Measurements from ENCODE around the gene RPS16. TPM values are rescaled to one million over a fixed set of nuclear protein-coding genes. Genes with fewer than 3 reads are reported as not detected.

RPS16 gene
- total and polyA plus RNA-seq, 2 experiments from 2014 or later, result 63.8 to 409 TPM

DNA sequence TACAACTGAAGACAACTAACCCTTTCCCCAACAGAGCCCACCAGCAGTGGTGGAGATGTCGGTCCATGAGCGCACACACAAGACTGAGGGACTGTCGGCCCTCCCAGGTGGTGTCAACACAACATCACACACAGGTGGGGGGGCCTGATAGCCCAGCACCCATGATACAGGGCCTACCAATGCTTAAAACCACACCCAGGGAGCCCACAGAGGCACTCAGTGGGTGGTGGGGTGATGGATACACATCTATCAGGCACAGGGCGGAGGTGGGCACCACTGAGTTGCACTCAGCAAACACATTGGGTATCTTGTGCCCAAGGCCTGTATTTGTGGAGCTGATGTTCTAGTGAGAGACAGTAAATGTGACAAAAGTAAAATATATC is 36.1 kb downstream of the RPS16 start:
- no peak for TF ChIP-seq EZH2 (IDR thresholded peaks at IDR 0.05; ENCODE audit: borderline replicate concordance)
- TF ChIP-seq, protein P1, sequence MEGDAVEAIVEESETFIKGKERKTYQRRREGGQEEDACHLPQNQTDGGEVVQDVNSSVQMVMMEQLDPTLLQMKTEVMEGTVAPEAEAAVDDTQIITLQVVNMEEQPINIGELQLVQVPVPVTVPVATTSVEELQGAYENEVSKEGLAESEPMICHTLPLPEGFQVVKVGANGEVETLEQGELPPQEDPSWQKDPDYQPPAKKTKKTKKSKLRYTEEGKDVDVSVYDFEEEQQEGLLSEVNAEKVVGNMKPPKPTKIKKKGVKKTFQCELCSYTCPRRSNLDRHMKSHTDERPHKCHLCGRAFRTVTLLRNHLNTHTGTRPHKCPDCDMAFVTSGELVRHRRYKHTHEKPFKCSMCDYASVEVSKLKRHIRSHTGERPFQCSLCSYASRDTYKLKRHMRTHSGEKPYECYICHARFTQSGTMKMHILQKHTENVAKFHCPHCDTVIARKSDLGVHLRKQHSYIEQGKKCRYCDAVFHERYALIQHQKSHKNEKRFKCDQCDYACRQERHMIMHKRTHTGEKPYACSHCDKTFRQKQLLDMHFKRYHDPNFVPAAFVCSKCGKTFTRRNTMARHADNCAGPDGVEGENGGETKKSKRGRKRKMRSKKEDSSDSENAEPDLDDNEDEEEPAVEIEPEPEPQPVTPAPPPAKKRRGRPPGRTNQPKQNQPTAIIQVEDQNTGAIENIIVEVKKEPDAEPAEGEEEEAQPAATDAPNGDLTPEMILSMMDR (IDR thresholded peaks at IDR 0.05; ENCODE audit: poor library complexity), result no peak
- no peak for TF ChIP-seq EZH2phosphoT487 (IDR thresholded peaks at IDR 0.05; ENCODE audit: low read depth, severe bottlenecking, unreplicated experiment)
- Histone ChIP-seq H3K36me3 (replicated peaks; ENCODE audit: insufficient read depth, low read depth) (no peaks in the 10 kb centered on the region), H3K4me2 (no peak overlapping the region), H3K4me1 (ENCODE audit: insufficient read depth) (peaks cover 45% of the 10 kb centered on the region), H3K9me2 (replicated peaks; ENCODE audit: insufficient read depth) (no peaks in the 10 kb centered on the region), H3K4me3 (no peak overlapping the region), H3K27me3 (no peaks in the 10 kb centered on the region), H2AFZ (no peak overlapping the region), H4K20me1 (ENCODE audit: insufficient read depth, poor library complexity, severe bottlenecking) (no peaks in the 10 kb centered on the region), H3K27ac (peak overlapping the region; percentile 100), H3K9me3 (ENCODE audit: low read depth) (no peaks in the 10 kb centered on the region), H3K79me2 (peaks cover 2% of the 10 kb centered on the region)
- no peak for DNase-seq (ENCODE audit: low spot score)
- WGBS (ENCODE audit: low lambda C conversion rate, missing lambda C conversion rate), result 96% methylated on average over 4 of the region's 4 CpGs

DNA sequence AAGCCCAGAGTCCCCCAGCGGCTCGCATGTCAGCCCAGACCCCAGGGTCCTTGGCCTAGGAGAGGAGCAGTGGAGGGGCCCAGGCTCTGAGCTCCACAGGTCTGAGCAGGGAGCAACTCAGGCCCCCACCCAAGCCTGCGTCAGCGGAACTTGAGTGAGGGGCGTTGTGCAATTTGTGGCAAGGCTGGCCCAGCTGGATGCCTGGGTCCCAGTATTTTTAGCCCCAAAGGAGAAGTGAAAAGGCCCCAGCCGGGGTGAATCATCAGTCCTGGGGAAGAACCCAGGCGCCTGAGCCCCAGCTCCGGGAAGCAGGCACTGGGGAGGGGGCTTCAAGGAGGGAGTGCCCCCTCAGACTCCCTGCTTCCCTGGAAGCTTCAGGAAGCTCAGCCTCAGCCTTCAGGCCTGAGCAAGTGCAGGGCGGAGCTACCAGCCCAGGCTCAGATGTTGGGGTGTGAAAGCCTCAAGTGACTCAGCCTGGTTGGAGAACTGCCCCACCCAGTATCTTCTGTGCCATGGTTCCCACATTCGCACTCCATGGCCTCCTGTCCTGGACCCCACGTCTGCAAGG is 37.4 kb downstream of the RPS16 start:
- 80% methylated on average over 11 of the region's 11 CpGs for WGBS (ENCODE audit: low lambda C conversion rate, missing lambda C conversion rate)
- H3K4me3 ChIP-seq, result no peak overlapping the region

DNA sequence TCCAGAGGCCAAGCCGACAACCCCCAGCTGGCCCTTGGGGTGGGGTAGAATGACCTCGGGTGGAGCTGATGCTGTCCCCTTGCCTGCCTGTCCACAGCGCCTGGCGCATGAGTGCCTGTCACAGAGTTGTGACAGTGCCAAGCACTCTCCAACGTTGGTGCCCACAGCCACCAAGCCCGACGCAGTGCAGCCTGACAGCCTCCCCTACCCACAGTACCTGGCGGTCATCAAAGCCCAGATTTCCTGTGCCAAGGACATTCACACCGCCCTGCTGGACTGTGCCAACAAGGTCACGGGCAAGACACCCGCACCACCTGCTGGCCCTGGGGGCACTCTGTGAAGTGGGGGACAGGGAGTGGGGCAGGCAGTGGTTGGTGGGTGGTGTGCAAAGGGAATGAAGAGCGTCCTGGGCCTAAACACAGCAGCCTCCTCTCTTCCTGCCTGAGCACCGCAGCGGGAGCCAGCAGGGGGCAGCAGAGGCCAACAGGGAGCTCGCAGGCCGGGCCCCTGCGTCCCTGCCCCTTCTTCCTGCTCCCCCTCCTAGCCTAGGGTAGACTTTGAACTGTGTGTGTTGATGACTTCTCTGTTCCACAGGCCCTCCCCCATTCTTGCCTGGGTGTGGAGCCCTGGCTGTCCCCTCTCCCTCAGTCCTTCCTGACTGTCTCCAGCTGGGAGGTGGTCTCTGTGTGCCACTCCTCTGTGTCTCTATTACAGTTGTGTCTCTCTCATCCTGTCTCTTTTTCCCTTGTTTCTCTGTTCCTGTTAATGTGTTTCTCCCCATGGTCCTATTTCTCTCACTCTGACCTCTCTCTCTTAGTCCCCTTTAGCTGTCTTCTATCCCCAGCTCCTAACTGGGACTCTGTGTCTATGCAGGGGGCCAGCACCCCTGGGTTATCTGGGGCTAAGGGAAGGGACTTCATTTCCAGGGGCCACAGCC is 38.1 kb downstream of the RPS16 start:
- H3K9me2 ChIP-seq (replicated peaks; ENCODE audit: insufficient read depth), result no peaks in the 10 kb centered on the region
- H3K27me3 ChIP-seq, result no peaks in the 10 kb centered on the region
- TF ChIP-seq, protein P1 (IDR thresholded peaks at IDR 0.05; ENCODE audit: poor library complexity), result peak; percentile 94
- no peak for TF ChIP-seq EZH2 (IDR thresholded peaks at IDR 0.05; ENCODE audit: borderline replicate concordance)
- TF ChIP-seq EZH2phosphoT487 (IDR thresholded peaks at IDR 0.05; ENCODE audit: low read depth, severe bottlenecking, unreplicated experiment), result no peak
- peak; percentile 95 for DNase-seq (ENCODE audit: low spot score)
- H3K4me1 ChIP-seq (ENCODE audit: insufficient read depth), result peaks cover 32% of the 10 kb centered on the region
- H3K36me3 ChIP-seq (replicated peaks; ENCODE audit: insufficient read depth, low read depth), result no peaks in the 10 kb centered on the region
- 55% methylated on average over 13 of the region's 17 CpGs for WGBS (ENCODE audit: low lambda C conversion rate, missing lambda C conversion rate)
- H3K9me3 ChIP-seq (ENCODE audit: low read depth), result no peaks in the 10 kb centered on the region
- no peak overlapping the region for H3K4me3 ChIP-seq
- peak overlapping the region; percentile 64 for H3K4me2 ChIP-seq
- no peak overlapping the region for H2AFZ ChIP-seq
- H3K27ac ChIP-seq, result peak overlapping the region; percentile 100
- no peaks in the 10 kb centered on the region for H4K20me1 ChIP-seq (ENCODE audit: insufficient read depth, poor library complexity, severe bottlenecking)
- H3K79me2 ChIP-seq, result peaks cover 14% of the 10 kb centered on the region

More for the DNA sequence above, 37.4 kb downstream of the RPS16 start:
- Histone ChIP-seq H3K27ac (peak overlapping the region; percentile 100), H3K4me1 (ENCODE audit: insufficient read depth) (peaks cover 38% of the 10 kb centered on the region), H3K27me3 (no peaks in the 10 kb centered on the region), H3K36me3 (replicated peaks; ENCODE audit: insufficient read depth, low read depth) (no peaks in the 10 kb centered on the region), H2AFZ (no peak overlapping the region), H3K9me3 (ENCODE audit: low read depth) (no peaks in the 10 kb centered on the region), H4K20me1 (ENCODE audit: insufficient read depth, poor library complexity, severe bottlenecking) (no peaks in the 10 kb centered on the region), H3K9me2 (replicated peaks; ENCODE audit: insufficient read depth) (no peaks in the 10 kb centered on the region), H3K79me2 (peaks cover 7% of the 10 kb centered on the region), H3K4me2 (peak overlapping the region; percentile 64)
- no peak for TF ChIP-seq EZH2 (IDR thresholded peaks at IDR 0.05; ENCODE audit: borderline replicate concordance)
- no peak for TF ChIP-seq EZH2phosphoT487 (IDR thresholded peaks at IDR 0.05; ENCODE audit: low read depth, severe bottlenecking, unreplicated experiment)
- TF ChIP-seq, protein P1 (IDR thresholded peaks at IDR 0.05; ENCODE audit: poor library complexity), result no peak
- DNase-seq (ENCODE audit: low spot score), result peak; percentile 82

Data from hepatocyte (in vitro differentiated cells).